RWPE2 (cell line): ENCODE data around the gene CDYL2.

Experiments
- ATAC-seq: fragments of 200-7000 bp; cut with Tn5 transposase; 3 replicates; pipeline ENCODE4 v1.9.1; 2021; ENCODE audit warnings: low read depth
- DNase-seq: peaks from one replicate; pipeline ENCODE4 v3.0.0-alpha.2; 2020; ENCODE audit warnings: low spot score
- H3K27ac ChIP-seq: fragments of 450-650 bp; 2 replicates; pipeline ENCODE4 v1.5.1; 2017; ENCODE audit warnings: mild to moderate bottlenecking; ENCODE audit not compliant: poor library complexity, severe bottlenecking
- H3K27me3 ChIP-seq: fragments of 250-450 bp; sonication (Bioruptor Pico); 2 replicates; pipeline ENCODE4 v1.5.1; 2021; ENCODE audit warnings: mild to moderate bottlenecking, moderate library complexity; ENCODE audit not compliant: insufficient read depth, poor library complexity, severe bottlenecking
- H3K36me3 ChIP-seq: fragments of 250-450 bp; sonication (Bioruptor Pico); 2 replicates; pipeline ENCODE4 v1.5.1; 2020; ENCODE audit warnings: low read depth, mild to moderate bottlenecking, moderate library complexity
- H3K4me1 ChIP-seq: fragments of 250-450 bp; sonication (Bioruptor Pico); 2 replicates; pipeline ENCODE4 v1.5.1; 2021; ENCODE audit warnings: mild to moderate bottlenecking, moderate library complexity; ENCODE audit not compliant: insufficient read depth, poor library complexity, severe bottlenecking
- H3K4me3 ChIP-seq: fragments of 250-450 bp; sonication (Bioruptor Pico); 2 replicates; pipeline ENCODE4 v1.5.1; 2021; ENCODE audit warnings: mild to moderate bottlenecking, moderate library complexity; ENCODE audit not compliant: severe bottlenecking
- H3K9me3 ChIP-seq: fragments of 250-450 bp; sonication (Bioruptor Pico); 2 replicates; pipeline ENCODE4 v1.5.1; 2021; ENCODE audit warnings: mild to moderate bottlenecking, moderate library complexity; ENCODE audit not compliant: severe bottlenecking
- CTCF ChIP-seq: fragments of 450-650 bp; IDR thresholded peaks from one replicate; pipeline ENCODE4 v1.5.1; 2017; ENCODE audit warnings: mild to moderate bottlenecking, moderate library complexity; ENCODE audit not compliant: poor library complexity, severe bottlenecking

Gene CDYL2

GRCh38 chr16:80663078-80663477 is 141.3 kb downstream of the CDYL2 start:
- Histone ChIP-seq H3K4me1 (peaks cover 9% of the 10 kb centered on the region), H3K27me3 (no peaks in the 10 kb centered on the region), H3K9me3 (peaks cover 6% of the 10 kb centered on the region), H3K36me3 (no peaks in the 10 kb centered on the region), H3K27ac (no peak overlapping the region), H3K4me3 (no peak overlapping the region)
- DNase-seq (no peak), ATAC-seq (no peak)
- no peak for TF ChIP-seq CTCF

GRCh38 chr16:80659865-80660264 is 144.5 kb downstream of the CDYL2 start:
- no peak for ATAC-seq
- H3K9me3 ChIP-seq, result peaks cover 6% of the 10 kb centered on the region
- TF ChIP-seq CTCF, result no peak

GRCh38 chr16:80656711-80657150 is 147.7 kb downstream of the CDYL2 start:
- no peak overlapping the region for H3K4me3 ChIP-seq
- H3K27ac ChIP-seq, result no peak overlapping the region
- DNase-seq, result no peak
- no peaks in the 10 kb centered on the region for H3K36me3 ChIP-seq
- no peaks in the 10 kb centered on the region for H3K4me1 ChIP-seq
- peaks cover 6% of the 10 kb centered on the region for H3K9me3 ChIP-seq
- no peak for ATAC-seq
- H3K27me3 ChIP-seq, result no peaks in the 10 kb centered on the region
- no peak for TF ChIP-seq CTCF

More at GRCh38 chr16:80659865-80660264, 144.5 kb downstream of the CDYL2 start:
- no peak for DNase-seq
- Histone ChIP-seq H3K27me3 (no peaks in the 10 kb centered on the region), H3K4me3 (no peak overlapping the region), H3K27ac (no peak overlapping the region), H3K4me1 (peaks cover 6% of the 10 kb centered on the region), H3K36me3 (no peaks in the 10 kb centered on the region)

- Histone ChIP-seq H3K4me3 (no peak overlapping the region), H3K27ac (no peak overlapping the region), H3K27me3 (no peaks in the 10 kb centered on the region), H3K4me1 (no peaks in the 10 kb centered on the region), H3K36me3 (no peaks in the 10 kb centered on the region), H3K9me3 (peaks cover 6% of the 10 kb centered on the region)
- DNase-seq (no peak), ATAC-seq (no peak)
- TF ChIP-seq CTCF, result no peak
These were observed 148.2 kb downstream of the CDYL2 start for GRCh38 chr16:80656161-80656560.

GRCh38 chr16:80655751-80656150 is 148.6 kb downstream of the CDYL2 start:
- no peaks in the 10 kb centered on the region for H3K36me3 ChIP-seq
- TF ChIP-seq CTCF, result no peak
- no peaks in the 10 kb centered on the region for H3K27me3 ChIP-seq
- no peaks in the 10 kb centered on the region for H3K4me1 ChIP-seq
- DNase-seq, result no peak
- H3K27ac ChIP-seq, result no peak overlapping the region
- H3K9me3 ChIP-seq, result peaks cover 6% of the 10 kb centered on the region
- ATAC-seq, result no peak
- H3K4me3 ChIP-seq, result no peak overlapping the region
